H4 (cell line): ENCODE measurements around the gene GTF2IRD2. TPM values are rescaled to one million over a fixed set of nuclear protein-coding genes. Genes with fewer than 3 reads are reported as not detected.
A peak's percentile ranks its signal among the peaks of the same experiment; 100 is the strongest.
"Not testable (repeated sequence)": the region's sequence is repeated elsewhere in the genome, so short reads cannot be mapped to it uniquely, and the experiment has no call there.

ENCODE experiments used
- DNase-seq: peaks from one replicate; pipeline ENCODE4 v3.0.0-alpha.2; 2015; ENCODE audit warnings: low spot score
- total RNA-seq: library from RNA; depleted of rRNA; stranded (reverse); fragments of >200 nt; shearing (Covaris generic); gene quantifications from 2 replicates; pipeline ENCODE4 v1.2.3, GENCODE V29; 2014; rRNA removed

Gene GTF2IRD2
- total RNA-seq, 1 experiment from 2014 or later = 39.5 TPM

DNA sequence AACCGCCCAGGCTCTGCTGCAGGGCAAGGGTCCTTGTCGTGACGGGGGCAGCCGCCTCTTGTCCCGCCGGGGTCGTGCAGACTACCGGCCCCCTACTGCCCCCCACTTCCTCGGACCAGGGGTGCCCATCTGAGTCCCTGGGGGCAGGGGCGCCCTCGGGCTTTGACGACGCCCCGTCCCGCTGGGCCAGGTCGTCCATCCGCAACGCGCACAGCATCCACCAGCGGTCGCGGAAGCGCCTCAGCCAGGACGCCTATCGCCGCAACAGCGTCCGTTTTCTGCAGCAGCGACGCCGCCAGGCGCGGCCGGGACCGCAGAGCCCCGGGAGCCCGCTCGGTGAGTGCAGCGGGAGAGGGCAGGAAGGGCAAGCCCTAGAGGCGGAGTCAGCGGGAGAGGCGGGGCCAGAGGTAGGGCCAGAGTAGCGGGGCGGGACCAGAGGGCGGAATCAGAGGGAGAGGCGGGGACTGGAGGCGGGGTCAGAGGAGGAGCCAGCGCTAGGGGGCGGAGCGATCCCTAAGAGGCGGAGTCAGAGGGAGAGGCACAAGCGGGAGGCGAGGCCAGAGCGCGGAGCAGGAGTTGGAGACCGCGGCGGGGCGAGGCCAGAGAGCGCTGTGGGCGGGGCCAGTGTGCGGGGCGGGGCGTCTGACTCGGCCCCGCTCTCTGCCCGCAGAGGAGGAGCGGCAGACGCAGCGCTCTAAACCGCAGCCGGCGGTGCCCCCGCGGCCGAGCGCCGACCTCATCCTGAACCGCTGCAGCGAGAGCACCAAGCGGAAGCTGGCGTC lies 62.8 kb downstream of the GTF2IRD2 start:
- DNase-seq = peak; percentile 73

DNA sequence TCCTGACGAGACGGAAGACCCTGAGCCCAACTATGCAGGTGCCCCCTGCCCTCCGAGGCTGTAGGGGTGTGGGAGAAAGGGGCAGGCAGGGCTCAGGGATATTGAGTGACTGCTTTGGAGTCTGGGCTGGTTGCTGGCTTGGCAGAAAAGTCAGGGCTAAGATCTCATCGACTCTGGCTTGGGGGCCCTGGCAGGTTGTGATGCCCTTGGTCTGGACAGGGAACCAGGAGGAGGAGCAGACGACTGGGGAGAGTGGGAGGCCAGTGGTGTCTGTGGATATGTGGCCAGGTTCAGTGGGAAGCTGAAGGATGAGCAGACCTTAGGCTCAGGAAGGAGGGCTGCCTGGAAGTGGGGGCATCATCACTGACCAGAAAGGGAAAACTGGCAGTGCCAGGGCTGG lies 67.8 kb downstream of the GTF2IRD2 start:
- peak; percentile 3 for DNase-seq

DNA sequence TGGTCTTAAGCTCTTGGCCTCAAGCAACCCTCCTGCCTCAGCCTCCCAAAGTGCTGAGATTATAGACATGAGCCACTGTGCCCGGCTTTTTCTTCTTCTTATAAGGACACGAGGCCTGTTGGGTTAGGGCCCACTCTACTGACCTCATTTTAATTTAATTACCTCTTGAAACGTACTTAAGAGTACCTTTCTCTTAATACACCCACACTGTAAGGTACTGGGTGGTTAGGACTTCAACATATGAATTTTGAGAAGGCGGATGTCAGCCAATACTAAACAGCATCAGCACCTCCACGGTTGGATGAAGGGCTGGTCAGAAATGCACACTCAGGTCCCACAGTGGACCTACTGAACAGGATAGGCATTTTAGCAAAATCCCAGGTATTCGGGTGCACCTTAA lies 69.7 kb downstream of the GTF2IRD2 start:
- not testable (repeated sequence) for DNase-seq

DNA sequence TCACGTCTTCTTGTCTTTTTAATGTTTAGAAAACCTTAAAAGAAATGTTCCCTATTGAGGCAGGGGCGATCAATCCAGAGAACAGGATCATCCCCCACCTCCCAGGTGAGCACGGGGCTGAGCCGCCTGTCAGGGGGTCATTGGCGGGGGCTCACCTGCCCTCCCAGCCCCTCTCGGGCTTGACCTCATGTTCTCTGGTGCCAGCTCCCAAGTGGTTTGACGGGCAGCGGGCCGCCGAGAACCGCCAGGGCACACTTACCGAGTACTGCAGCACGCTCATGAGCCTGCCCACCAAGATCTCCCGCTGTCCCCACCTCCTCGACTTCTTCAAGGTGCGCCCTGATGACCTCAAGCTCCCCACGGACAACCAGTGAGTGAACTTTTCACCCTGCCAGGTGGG lies 72.4 kb downstream of the GTF2IRD2 start:
- not testable (repeated sequence) for DNase-seq

DNA sequence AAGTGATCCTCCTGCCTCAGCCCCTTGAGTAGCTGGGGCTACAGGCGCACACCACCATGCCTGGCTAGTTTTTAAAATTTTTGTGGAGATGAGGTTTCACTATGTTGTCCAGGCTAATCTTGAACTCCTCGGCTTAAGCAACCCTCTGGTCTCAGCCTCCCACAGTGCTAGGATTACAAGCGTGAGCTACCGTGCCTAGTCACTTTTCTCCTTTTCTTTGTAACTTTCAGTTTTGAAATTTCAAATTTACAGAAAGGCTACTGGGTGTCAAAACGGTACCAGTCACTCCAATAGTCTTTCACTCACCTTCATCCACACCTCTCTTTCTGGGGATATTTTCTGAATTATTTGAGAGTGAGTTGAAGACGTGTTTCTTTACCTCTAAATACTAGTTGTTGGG lies 76.3 kb downstream of the GTF2IRD2 start:
- DNase-seq = not testable (repeated sequence)

DNA sequence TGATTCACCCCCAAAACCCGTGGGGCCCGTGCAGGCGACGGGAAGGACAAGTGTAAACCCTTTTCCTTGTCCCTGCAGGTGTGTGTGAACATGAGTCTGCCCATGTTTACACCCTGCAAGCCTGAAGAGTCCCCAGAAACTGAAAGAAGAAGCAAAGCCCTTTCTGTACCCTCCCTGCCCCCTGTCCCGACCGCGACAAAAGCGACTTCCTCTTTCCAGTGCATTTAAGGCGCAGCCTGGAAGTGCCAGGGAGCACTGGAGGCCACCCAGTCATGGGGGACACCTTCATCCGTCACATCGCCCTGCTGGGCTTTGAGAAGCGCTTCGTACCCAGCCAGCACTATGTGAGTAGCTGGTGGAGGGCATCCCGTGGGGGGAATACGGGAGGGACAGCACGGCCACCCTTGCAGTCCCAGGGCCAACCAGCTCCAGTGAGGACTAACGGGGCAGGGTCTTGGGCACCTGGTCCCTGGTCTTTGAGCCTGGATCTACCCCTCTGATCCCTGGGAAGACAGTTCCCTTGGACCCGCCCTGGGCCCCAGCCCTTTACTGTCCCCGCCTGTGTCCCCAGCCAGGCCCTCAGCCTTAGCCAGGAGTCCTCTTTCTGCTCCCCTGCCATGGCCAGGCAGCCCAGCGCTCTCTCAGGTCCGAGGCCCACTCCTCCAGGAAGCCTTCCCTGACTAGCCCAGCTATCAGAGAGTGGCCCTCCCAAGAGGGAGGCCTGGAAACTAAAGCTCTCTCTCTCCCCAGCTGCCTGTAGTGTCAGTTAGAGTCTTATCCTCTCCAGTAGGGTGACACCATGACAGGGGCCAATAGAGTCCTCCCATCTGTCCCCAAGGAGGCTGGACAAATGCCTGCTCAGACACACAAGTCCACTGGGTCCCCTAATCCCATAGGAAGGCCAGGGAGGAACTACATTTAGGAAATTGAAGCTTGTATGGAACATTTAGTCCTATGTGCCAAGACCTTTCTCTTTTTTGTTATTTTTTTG lies 77.3 kb downstream of the GTF2IRD2 start, which contains the start of gene NCF1:
NCF1 (plus strand) TSS at position 252 of the 991 bp plus-strand sequence; CDS start at position 273, 21 bp downstream.
- not testable (repeated sequence) for DNase-seq

DNA sequence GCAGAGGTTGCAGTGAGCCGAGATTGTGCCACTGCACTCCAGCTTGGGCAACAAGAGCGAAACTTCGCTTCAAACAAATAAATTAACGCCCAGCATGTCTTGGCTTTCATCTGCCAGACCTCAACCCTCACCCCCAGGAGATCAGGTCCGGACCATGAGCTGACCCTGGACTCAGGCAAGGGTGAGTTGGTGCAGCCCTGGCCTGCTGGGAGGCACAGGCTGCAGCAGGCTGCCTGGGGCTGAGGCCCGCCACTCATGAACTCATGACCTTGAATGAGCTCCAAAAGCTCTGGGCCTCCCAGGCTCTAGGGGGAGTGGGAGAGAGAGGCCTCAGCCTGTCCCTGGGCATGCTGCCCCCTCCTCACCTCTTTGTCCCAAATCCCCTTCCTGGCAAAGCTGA lies 79.3 kb downstream of the GTF2IRD2 start:
- DNase-seq = not testable (repeated sequence)

DNA sequence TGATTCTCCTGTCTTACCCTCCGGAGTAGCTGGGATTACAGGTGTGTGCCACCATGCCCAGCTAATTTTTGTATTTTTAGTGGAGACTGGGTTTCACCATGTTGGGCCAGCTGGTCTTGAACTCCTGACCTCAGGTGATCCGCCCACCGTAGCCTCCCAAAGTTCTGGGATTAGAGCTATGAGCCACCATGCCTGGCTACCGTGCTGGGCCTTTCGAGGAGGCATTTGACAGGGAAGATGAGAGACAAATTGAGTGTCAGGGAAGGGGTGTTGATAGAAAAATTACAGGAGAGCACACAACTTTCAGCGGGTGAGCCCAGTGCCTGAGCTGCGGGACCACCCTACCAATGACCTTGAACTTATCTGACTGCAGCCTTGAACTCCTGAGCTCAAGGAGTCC lies 81.3 kb downstream of the GTF2IRD2 start:
- DNase-seq = not testable (repeated sequence)

DNA sequence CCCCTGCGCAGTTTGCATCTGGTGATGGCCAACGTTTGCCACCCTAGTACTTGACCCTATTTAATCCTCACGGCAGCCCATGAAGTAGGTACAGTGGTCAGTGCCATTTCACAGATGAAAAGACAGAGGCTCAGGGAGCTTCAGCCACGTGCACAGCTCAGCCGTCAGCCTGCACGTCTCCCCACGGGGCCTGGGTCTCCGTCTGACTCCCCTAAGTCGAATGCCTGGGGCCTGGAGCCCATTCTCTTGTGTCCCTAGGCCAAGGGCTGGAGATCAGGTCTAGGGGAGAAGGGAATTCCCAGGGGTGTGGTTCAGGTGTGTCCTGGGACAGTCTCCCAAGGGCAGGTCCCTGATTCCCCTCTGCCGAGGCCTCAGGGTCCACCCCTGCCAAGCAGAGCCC lies 84.4 kb downstream of the GTF2IRD2 start:
- DNase-seq = not testable (repeated sequence)

DNA sequence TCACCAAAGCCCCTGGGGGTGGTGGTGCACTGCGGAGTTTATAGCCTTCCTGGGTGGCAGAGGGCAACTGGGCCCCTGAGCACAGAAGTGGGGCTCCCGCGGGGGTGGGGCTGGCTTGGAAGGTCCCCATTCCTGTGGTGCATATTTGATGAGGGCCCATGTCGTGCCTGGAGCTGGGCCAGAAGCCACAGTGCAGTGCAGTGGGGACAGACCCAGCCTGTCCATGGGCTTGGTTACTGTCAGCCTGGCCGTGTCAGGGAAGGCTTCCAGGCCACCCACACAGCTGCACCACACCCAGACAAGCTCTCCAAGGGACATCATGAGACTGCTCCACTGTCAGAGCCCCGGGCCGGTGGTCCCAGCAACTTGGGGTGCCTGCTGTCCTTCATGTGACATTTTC lies 84.9 kb downstream of the GTF2IRD2 start:
- not testable (repeated sequence) for DNase-seq

DNA sequence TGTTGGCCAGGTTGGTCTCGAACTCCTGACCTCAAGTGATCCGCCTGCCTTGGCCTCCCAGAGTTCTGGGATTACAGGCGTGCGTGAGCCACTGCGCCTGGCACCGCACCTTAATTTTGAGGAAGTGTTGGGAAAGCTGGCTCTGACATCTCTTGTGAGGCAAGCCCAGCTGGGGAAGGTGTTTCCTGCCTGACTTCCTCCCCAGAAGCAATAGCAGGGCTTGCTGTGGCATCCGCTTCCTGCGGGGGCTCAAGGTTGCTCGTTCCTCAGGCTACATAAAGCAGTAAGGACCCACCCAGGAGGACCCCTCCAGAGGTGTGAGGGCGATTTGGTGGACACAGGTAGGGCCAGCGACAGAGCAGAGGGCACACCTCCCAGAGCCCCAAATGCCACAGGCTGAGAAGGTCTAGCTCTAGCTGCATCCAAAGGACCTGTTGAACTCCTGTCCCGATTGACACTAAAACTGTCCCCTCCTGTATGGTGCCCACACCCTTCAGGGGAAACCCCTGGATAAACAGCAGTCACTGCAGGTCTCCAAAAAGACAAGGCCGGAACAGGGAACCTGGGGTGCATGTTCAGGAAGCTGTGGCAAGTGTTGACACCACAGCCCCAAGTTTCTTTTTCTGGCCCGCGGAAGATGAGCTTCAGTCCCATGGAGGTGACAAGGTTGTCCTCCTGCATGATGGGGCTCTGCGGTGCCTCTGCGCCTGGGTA lies 86.0 kb downstream of the GTF2IRD2 start:
- not testable (repeated sequence) for DNase-seq

DNA sequence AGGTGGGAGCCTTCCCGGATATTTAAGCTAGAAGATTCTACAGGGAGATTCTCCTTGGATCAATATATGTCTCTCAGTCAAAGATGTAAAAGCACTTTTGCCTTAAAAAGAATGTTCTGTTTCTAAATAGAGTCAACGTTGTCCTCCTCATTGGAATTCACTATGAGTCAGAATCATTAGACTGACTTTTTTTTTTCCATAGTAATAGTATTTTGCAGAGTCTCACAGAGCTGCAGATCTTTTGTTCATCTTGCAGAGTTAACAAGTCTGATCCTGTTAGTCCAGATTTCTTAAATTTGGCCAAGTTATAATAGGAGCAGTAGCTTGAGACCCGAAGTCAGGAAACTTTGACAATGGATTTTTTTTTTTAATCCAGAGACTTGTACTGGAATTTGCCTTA lies 92.4 kb downstream of the GTF2IRD2 start:
- not testable (repeated sequence) for DNase-seq

DNA sequence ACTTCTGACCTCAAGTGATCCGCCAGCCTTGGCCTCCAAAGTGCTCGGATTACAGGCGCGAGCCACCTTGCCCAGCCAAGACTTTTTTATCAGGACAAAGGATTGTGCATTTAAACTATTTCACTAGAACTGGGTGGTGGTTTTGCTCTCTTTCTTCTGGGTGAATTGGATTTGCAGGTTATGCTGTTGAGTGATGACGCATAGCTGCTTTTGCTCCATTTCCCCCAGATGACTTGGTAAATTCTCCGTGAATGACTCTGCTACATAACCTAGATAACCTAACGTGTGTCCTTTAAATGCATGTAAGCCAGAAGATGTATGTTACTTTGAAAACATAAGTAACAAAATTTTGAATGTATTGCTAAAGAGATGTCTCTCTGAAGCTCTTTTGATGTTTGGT lies 93.1 kb downstream of the GTF2IRD2 start:
- not testable (repeated sequence) for DNase-seq

DNA sequence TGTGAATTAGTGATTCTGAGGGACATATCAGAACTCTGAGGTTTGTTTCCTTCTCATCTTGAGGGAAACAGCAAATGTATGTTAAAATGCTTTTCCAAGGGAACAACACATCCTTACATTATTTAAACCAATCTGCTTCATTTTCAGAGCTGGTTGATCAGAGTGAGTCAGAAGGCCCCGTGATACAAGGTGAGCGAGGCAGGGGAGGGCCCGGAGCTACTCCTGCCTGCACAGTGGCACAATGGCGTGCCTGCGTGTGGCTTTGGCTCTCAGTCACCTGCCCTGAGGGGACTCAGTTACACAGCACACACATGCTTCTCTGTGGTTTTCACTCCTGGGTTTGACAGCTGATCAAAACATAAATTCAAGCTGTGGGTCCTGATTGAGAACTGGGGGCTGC lies 94.7 kb downstream of the GTF2IRD2 start:
- DNase-seq = not testable (repeated sequence)

DNA sequence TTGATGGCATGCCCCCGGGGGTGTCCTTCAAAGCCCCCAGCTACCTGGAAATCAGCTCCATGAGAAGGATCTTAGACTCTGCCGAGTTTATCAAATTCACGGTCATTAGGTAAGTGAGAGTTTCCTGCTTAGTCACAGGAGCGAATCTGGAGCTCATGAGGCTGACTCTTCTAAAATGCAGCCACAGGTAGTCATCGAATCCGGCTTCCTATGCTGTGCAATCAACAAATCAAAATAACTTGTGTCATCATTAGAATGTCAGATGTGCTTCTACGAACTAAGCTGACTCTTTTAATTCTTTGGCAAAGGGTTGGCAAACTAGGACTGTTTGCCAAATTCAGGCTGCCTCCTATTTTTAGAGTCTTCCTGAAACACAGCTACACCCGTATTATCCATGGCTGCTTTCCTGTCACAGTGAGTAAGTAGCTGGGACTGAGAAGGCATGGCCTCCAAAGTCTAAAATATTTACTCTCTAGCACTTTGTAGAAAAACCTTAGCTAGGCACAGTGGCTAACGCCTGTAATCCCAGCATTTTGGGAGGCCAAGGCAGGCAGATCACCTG lies 97.4 kb downstream of the GTF2IRD2 start:
- DNase-seq = not testable (repeated sequence)

Other genes starting within 250 kb of the GTF2IRD2 start
- gene GTF2I, start 193.9 kb downstream of the GTF2IRD2 start, total RNA-seq = 114 and 135 TPM in 2 replicates
- gene NCF1, start 77.6 kb downstream of the GTF2IRD2 start, total RNA-seq = not detected in 2 replicates
- 8.2 and 9.2 TPM in 2 replicates for gene CASTOR2, start 113.1 kb upstream of the GTF2IRD2 start, total RNA-seq
- gene RCC1L, start 222.2 kb upstream of the GTF2IRD2 start, total RNA-seq = 62.7 and 73.5 TPM in 2 replicates
- gene GTF2IRD2B, start 241.0 kb upstream of the GTF2IRD2 start, total RNA-seq = 34.4 and 51.9 TPM in 2 replicates